ENCODE data around the gene MATCAP1. TPM values are rescaled to one million over a fixed set of nuclear protein-coding genes. Genes with fewer than 3 reads are reported as not detected.

The MATCAP1 gene
- total and polyA plus RNA-seq, 2 of the 8 experiments (the other 6 are each of a cell fraction or from before 2014, with no cell fraction given), result 22.9 to 27.5 TPM

- ChIA-PET POLR2A (ENCODE audit: partially characterized antibody) (interaction anchor here (2.6 to 7.9 kb wide), 2 partner anchors 11 to 17 kb away, joined by 11 to 59 read pairs; partner anchors contain the start of gene NOL3), CTCF (ENCODE audit: partially characterized antibody) (interaction anchor here (0.6 to 19.3 kb wide), 10 partner anchors 2 to 198 kb away, joined by 3 to 291 read pairs (median 15); partner anchors contain the start of genes B3GNT9, CES3, FBXL8 and HSF4)
- peaks cover 18% of the 10 kb centered on the region for H3K23me2 ChIP-seq (ENCODE audit: low read depth, low read length)
- no peaks in the 10 kb centered on the region for H3K79me1 ChIP-seq (ENCODE audit: low read depth, low read length)
- TF ChIP-seq SUZ12 (IDR thresholded peaks at IDR 0.05; ENCODE audit: low read length), result peak; percentile 83; the same call in 1 of the 2 replicates
- TF ChIP-seq CBX8 (IDR thresholded peaks at IDR 0.05; ENCODE audit: borderline replicate concordance, low read depth, low read length), result no peak
- H2BK12ac ChIP-seq (ENCODE audit: low read depth, low read length), result no peak overlapping the region
- H3K9ac ChIP-seq (replicated peaks in 1 of 4; ENCODE audit: extremely low read depth in 1 of 4, low read depth in 3 of 4, low read length in 3 of 4), result no peak overlapping the region
- DNase-seq (ENCODE audit: low read depth in 1 of 2, low spot score in 2 of 2), result peak in 1 of 2 experiments; percentile 73
- H3K4me3 ChIP-seq (ENCODE audit: extremely low read depth in 1 of 4, insufficient read depth in 2 of 4, low read depth in 3 of 4, low read length in 4 of 4), result peak overlapping the region; percentile 37 to 61 (median 46)
- H4K5ac ChIP-seq (ENCODE audit: insufficient read length, low read depth, low read length), result no peak overlapping the region
- H3K9me3 ChIP-seq (ENCODE audit: insufficient read depth in 2 of 2, low read depth in 1 of 2, low read length in 1 of 2), result no peaks in the 10 kb centered on the region
- no peak overlapping the region for H2BK5ac ChIP-seq (ENCODE audit: low read depth, low read length)
- H2BK15ac ChIP-seq (ENCODE audit: low read length), result no peak overlapping the region
- H2BK20ac ChIP-seq (ENCODE audit: low read length), result no peak overlapping the region
- no peak overlapping the region for H3K27ac ChIP-seq (ENCODE audit: low read depth, low read length)
- H2AK5ac ChIP-seq (ENCODE audit: low read depth, low read length), result no peak overlapping the region
- H2BK120ac ChIP-seq (replicated peaks; ENCODE audit: low read depth, low read length), result no peak overlapping the region
- H3K56ac ChIP-seq (replicated peaks; ENCODE audit: insufficient read length, low read depth, low read length), result no peak overlapping the region
- no peaks in the 10 kb centered on the region for H3K79me2 ChIP-seq (ENCODE audit: control insufficient read depth in 1 of 2, insufficient read depth in 2 of 2, low read length in 2 of 2)
- no peak overlapping the region for H4K91ac ChIP-seq (replicated peaks; ENCODE audit: insufficient read length, low read length)
- H2AFZ ChIP-seq (ENCODE audit: low read length), result no peak overlapping the region
- no peak overlapping the region for H3K4ac ChIP-seq (replicated peaks; ENCODE audit: insufficient read length, low read depth, low read length)
- no peak for FAIRE-seq
- H3K23ac ChIP-seq (ENCODE audit: insufficient read length), result no peak overlapping the region
- no peak overlapping the region for H3K18ac ChIP-seq (ENCODE audit: extremely low read depth, low read length)
- no peak overlapping the region for H4K8ac ChIP-seq (ENCODE audit: extremely low read depth, insufficient read depth, low read length)
- no peak overlapping the region for H3K14ac ChIP-seq (ENCODE audit: insufficient read length)
- H3K4me1 ChIP-seq (replicated peaks in 1 of 4; ENCODE audit: control insufficient read depth in 3 of 4, insufficient read depth in 4 of 4, low read length in 3 of 4), result peaks cover 0 to 28% (median 19%) of the 10 kb centered on the region in 4 experiments; a peak in 6 of 7 replicates
- peaks cover 10 to 25% of the 10 kb centered on the region in 2 experiments for H4K20me1 ChIP-seq (replicated peaks in 1 of 2; ENCODE audit: control insufficient read depth in 1 of 2, insufficient read depth in 2 of 2, low read length in 2 of 2)
- H3K27me3 ChIP-seq (replicated peaks in 1 of 4; ENCODE audit: control insufficient read depth in 3 of 4, extremely low read depth in 1 of 4, insufficient read depth in 3 of 4, low read length in 3 of 4), result peaks cover 94 to 100% (median 98%) of the 10 kb centered on the region in 4 experiments
- H3K4me2 ChIP-seq (ENCODE audit: insufficient read depth in 1 of 2, low read depth in 2 of 2, low read length in 2 of 2), result peak overlapping the region; percentile 74 to 77
- peaks cover 0 to 10% (median 0%) of the 10 kb centered on the region in 4 experiments; a peak in 1 of 8 replicates for H3K36me3 ChIP-seq (ENCODE audit: control insufficient read depth in 2 of 4, insufficient read depth in 4 of 4, low read length in 3 of 4)
- WGBS, 2 experiments (ENCODE audit: extremely low coverage in 1 of 2, insufficient coverage in 1 of 2, insufficient read length in 1 of 2, insufficient replicate concordance in 2 of 2, low coverage in 1 of 2, low lambda C conversion rate in 2 of 2, missing lambda C conversion rate in 1 of 2), result 7% methylated on average over 31 of the region's 34 CpGs; no CpG with 5 or more reads in 1 of the 2 experiments
These were observed 24.8 kb downstream of the MATCAP1 start for GRCh38 chr16:67158637-67159600.
